Measurements from ENCODE around the gene PDGFC.

The PDGFC gene

DNA sequence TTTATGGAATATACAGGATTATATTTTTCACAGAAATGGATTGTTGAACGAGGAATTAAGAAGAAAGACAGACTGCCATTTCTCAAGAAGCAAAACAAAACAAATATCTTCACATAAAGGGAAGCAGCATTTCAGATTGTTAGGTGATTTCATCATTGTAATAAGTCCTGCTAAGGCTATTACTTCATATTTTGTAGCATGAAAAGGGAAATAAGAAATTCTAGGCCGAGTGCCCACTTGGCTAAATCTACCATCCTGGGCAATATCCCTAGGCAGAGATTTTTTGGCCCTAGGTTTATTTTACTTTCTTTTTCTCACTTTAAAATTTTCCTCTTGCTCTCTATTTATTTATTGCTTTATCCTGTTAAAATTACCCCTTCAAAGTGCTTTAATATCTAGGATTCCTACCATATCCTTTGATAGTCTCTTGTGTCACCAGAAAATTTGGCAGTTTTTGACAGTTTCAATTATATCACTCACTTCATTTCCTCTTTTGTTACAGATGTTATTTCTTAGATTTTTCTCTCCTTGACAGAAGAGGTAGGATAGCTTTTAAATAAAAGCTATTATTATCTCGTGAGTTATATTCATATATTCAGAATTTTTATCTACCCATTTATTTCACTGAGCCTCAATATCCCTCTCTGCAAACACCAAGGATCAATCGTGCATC lies 142.3 kb downstream of the PDGFC start:
- no peak for DNase-seq (ENCODE audit: low spot score)

DNA sequence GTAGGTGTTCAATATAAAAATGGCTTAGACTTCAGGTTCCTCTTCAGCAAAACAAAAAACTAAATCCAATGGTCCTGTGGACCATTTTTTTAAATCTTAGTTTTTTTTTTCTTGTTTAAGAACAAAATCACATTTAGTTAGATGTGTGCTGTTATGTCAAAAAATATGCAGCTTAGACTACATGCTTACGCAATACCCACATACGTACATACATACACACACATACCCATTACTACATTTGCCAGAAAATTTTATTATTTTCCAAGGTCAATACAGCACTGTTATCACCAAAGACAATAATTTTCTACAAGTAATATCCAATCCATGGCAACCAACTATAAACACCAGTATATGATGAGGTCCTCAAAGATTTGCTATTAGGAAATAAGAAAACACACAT lies 144.1 kb downstream of the PDGFC start:
- no peak for DNase-seq (ENCODE audit: low spot score)

DNA sequence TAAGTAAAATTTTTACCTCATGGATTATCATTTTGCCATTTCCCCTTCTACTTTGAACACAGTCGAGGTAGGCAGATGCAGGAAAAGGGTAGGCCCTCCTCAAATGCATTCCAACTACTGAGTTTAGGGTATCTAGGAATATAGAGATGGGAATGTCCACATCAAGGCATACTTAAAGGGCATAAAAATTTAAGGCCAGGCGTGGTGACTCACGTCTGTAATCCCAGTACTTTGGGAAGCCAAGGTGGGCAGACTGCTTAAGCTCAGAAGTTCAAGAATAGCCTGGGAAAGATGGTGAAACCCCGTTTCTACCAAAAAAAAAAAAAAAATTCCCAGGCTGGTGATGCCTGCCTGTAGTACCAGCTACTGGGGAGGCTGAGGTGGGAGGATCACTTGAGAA lies 146.5 kb downstream of the PDGFC start:
- DNase-seq (ENCODE audit: low spot score), result no peak

GRCh38 chr4:156824451-156825060 lies 147.0 kb downstream of the PDGFC start:
- DNase-seq (ENCODE audit: low spot score), result no peak

DNA sequence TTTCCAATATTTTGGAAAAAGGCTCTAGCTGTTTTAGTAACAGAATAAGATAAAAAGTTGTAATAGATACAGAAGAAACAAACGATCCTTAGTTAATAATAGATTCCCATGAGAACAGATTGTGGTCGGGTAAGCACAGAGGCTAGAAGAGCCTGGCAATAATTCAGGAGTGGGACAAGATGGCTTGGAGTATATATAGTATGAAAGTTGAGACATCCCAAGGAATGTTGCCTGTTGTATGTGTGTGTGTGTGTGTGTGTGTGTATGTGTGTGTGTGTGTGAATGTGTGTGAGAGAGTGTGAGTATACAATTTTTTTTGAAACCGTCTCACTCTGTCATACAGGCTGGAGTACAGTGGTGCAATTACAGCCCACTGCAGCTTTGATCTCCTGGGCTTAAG lies 150.7 kb downstream of the PDGFC start:
- DNase-seq (ENCODE audit: low spot score), result no peak

DNA sequence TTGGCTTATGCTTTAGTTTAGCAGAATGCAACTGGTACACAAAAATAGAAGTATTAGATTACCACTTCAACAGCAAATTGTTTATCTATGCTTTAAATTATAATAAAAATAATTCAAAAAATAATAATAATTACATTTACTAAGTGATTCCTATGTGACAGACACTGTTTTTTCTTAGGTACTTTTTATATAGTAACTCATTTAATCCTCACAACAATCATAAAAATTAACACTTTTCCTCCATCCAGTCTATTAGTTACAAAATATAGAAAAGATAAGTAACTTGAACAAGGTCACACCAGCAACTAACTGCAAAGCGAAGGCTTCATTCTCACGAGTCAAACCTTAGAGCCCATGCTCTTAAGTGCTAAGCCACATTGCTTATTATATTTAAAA lies 155.2 kb downstream of the PDGFC start:
- DNase-seq (ENCODE audit: low spot score), result no peak

DNA sequence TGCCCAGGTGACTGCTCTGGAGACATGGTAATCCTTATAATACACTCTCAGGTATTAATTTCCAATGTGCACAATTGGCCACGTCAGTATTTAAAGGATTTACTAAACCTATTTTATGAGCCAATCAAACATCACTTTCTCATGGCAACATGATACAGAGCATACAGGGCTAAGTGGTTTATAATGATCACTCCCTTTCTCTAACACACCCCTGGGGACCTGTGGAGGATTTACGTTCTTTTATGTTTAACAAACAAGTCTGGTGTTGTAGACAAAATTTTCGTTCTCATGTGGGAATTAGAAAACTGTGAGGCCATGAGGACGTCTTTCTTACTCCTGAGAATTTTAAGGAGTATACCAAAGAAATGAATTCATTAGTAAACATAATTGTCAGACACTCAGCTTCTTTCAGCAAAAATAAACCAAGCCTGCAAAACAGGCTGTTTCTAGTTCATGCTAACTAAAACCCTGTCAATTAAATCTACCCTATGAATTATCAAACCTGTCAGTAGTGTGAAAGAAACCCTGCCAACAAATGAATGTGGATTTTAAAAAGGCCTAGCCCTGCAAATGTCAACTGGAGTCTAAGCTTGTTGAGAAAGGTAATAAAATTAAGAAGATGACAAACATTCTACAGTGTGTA lies 155.8 kb downstream of the PDGFC start:
- no peak for DNase-seq (ENCODE audit: low spot score)

DNA sequence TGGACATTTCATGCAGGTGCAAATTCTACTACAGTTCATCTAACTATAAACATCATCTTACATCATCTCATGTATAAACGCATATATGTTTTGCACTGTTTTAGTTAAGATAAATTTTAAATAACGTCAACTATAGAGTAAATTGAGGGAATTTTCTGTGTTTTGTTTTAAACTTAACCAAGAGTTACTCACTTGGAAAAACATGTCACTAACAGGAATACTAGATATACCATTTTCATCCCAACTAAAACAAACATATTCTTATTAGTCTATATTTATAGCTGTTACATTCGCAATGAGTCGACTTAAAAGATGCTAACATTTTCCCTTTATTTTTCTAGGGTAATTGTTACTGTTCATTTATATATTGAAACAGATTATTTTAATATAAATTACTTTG lies 159.6 kb downstream of the PDGFC start:
- DNase-seq (ENCODE audit: low spot score), result no peak

- DNase-seq (ENCODE audit: low spot score), result no peak
These were observed 160.3 kb downstream of the PDGFC start for GRCh38 chr4:156811286-156811685.

GRCh38 chr4:156805696-156806095 lies 165.9 kb downstream of the PDGFC start:
- DNase-seq (ENCODE audit: low spot score), result no peak

- DNase-seq (ENCODE audit: low spot score), result no peak
These were observed 168.5 kb downstream of the PDGFC start for GRCh38 chr4:156803056-156803455.

- DNase-seq (ENCODE audit: low spot score), result no peak
These were observed 171.1 kb downstream of the PDGFC start for GRCh38 chr4:156800463-156800862.

GRCh38 chr4:156799121-156799589 lies 172.4 kb downstream of the PDGFC start:
- no peak for DNase-seq (ENCODE audit: low spot score)

- DNase-seq (ENCODE audit: low spot score), result no peak
These were observed 173.2 kb downstream of the PDGFC start for GRCh38 chr4:156798438-156798837.

DNA sequence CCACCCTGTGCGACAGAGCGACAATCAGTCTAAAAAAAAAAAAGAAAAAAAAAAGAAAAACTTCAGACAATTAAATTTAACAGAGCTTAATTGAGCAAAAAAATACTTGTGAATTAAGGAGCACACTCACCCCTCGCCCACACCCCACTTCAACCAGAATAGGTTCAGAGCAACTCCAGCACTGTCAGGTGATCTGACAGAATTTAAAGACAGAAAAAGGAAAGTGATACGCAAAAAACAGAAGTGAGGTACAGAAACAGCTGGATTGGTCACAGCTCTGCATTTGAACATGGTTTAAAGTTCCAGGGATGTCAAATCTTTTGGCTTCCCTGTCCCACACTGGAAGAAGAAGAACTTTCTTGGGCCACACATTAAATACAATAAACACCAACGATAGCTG lies 174.4 kb downstream of the PDGFC start:
- no peak for DNase-seq (ENCODE audit: low spot score)

- DNase-seq (ENCODE audit: low spot score), result no peak
These were observed 175.9 kb downstream of the PDGFC start for GRCh38 chr4:156795727-156796126.

GRCh38 chr4:156794863-156795262 lies 176.7 kb downstream of the PDGFC start:
- no peak for DNase-seq (ENCODE audit: low spot score)

- DNase-seq (ENCODE audit: low spot score), result no peak
These were observed 179.0 kb downstream of the PDGFC start for GRCh38 chr4:156792462-156793085.

- DNase-seq (ENCODE audit: low spot score), result no peak
These were observed 180.7 kb downstream of the PDGFC start for GRCh38 chr4:156790866-156791265.

DNA sequence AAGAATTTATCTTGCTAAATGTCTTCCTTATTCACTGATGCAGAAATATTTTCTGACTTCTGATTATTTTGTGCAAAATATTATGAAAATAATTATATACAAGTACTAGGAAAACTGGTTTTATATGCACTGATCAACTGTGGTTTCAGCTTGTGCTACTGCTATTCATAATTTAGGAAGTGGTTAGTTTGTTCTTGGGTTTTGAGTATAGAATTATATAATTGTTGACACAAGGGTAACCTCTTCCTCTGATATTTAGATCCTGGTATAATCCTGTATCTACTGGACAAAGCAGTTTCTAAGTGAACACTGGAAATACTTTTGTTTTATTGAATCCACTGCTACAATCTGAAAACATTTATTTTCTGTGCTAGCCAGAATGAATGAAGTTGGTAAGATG lies 182.8 kb downstream of the PDGFC start:
- no peak for DNase-seq (ENCODE audit: low spot score)

DNA sequence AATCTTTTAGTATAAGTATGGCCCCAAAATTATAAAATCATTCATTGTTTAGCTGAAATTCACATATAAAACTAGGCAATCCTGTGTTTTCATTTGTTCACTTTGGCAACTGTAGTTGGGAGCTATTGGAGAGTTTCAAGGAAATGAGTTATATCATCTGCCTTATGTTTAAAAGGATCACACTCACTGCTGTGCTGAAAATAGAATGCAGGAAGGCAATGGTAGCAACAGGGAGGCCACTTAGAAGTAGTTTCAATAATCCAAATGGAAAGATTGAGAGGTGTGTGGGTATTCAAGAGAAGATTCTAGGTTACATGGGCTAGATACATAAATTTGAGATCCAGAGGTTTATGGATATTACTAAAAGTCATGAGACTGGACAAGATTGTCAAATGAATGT lies 184.9 kb downstream of the PDGFC start:
- no peak for DNase-seq (ENCODE audit: low spot score)

DNA sequence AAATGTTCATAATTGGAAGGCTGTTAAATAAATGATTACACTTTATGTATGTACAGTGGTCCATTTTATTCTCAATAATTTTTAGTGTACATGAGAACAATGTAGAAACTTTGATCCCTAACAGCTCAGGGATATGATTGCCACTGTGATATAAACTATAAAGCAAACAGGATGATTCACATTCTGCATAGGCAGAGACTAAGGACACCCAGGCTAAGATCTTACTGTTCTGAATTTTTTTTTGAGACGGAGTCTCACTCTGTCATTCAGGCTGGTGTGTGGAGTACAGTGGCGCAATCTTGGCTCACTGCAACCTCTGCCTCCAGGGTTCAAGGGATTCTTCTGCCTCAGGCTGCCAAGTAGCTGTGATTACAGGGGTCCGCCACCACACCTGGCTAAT lies 186.6 kb downstream of the PDGFC start:
- DNase-seq (ENCODE audit: low spot score), result no peak

DNA sequence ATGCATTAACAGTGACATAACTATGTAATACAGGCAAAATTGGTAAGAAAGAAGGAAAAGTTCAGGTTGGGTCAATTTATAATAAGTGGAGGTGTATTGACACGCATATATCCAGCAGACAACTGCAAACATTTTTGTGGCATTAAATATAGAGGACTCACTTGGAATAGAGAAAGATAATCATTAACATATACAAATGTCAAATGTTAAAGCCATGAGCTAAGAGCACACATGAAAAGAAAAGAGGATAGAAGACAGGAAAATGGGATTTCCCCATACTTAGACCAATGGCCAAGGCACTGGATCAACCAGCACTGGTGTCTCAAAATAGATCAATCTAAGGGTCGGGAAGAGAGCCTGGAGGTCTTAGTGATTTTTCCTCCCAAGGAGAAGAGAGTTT lies 187.6 kb downstream of the PDGFC start:
- DNase-seq (ENCODE audit: low spot score), result no peak
